Islet precursor cell (in vitro differentiated cells): ENCODE measurements around the gene DTNB.
"Not testable (repeated sequence)": the region's sequence is repeated elsewhere in the genome, so short reads cannot be mapped to it uniquely, and the experiment has no call there.

Experiments used
- DNase-seq: peaks from one replicate; pipeline ENCODE4 v3.0.0-alpha.2; 2018

The DTNB gene

DNA sequence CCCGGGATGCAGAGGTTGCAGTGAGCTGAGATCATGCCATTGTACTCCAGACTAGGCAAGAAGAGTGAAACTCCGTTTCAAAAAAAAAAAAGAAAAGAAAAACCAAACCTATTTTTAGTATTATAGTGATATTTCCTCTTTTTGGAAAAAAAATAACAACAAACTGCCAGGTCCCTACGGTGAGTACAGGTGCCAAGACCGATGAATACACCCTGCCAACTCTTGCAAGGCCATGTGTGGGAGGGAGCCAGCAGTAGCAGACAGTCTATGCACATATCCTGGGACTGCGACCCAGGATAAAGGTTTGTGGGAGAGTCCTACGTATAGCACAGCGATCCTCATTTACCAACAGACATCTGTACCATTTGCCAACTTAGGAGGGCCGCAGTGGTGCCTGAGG lies 262.1 kb downstream of the DTNB start:
- no peak for DNase-seq

DNA sequence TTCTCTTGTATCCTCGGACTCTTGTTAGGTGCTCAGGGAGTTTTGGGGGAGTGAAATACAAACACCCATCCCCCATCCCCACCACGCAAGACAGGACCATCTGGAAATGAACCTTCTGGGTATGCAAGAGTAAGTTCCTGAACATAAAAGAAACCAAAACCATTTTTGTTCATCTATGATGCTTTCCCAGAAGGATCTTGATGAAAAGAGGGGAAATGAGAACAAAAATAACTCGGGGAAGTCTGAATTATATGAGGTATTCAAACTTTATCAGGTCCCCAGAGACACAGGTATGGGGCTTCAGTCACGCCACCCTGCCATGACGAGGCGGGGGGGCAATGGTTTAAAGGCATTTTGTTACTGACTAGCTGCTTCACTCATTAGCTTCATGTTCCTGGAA lies 263.0 kb downstream of the DTNB start:
- DNase-seq, result no peak

DNA sequence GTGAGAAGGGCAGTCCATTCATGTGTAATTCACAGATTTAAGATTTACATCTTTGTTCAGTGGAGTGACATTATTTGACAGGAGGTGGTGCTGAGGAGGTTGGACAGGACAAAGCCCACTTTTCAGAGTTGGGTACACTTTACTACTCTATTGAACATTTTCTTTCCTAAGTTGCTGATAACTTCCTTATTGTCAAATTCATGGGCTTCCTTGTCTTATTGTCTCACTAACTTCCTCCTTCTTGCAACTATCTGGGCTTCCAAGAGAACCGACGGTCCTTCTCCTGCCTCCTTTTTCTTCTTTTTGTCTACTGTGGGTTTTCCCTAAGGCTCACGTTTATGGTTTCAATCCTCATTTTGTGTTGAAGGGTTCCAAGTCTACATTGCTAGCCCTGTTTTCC lies 263.9 kb downstream of the DTNB start:
- DNase-seq, result no peak

DNA sequence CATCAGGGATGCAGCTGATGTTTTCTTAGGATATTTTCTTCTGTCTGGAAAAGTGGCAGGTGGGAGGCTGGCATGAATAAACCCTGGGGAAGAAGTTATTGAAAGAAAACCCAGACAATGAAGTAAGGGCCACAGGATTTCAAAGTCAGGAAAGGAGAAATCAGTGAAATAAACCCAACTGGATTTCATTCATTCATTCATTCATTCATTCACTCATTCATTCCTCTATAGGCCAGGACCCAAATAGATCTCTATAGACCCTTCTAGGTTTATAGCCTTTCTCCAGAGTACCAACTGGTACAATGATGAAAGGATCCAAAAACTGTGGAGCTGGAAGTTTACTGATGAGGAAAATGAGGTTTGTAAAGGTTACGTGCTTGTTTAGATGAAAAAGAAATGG lies 264.3 kb downstream of the DTNB start:
- no peak for DNase-seq

DNA sequence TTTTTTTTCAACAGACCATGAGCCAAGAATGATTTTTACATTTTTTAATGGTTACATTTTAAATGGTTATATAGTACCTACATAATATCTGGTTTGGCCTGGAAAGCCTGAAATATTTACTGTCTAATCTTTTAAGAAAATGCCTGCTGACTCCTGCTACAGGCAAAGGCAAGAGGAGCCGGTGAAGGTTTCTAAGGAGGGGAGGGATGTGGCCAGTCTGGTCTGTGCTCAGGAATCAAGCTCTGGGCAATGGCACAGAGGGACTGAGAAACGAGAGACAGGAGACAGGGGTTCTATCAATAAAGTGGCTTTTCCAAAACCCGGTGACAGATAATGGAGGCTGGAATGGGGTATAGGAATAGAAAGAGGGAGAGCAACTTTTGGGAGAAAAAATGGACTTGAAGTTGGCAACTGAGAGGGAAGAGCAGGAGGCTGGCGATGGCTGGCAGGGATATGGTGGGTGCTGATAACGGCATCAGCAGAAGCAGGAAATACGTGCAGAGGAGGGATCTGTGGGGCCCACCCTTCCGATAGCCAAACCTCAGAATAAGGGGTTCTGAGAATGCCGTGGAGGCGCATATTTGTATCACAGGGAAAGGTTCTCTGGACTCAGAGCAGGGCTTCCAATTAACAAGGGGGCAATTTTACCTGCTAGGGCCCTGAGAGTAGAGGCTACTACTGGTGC lies 267.6 kb downstream of the DTNB start:
- DNase-seq, result no peak

DNA sequence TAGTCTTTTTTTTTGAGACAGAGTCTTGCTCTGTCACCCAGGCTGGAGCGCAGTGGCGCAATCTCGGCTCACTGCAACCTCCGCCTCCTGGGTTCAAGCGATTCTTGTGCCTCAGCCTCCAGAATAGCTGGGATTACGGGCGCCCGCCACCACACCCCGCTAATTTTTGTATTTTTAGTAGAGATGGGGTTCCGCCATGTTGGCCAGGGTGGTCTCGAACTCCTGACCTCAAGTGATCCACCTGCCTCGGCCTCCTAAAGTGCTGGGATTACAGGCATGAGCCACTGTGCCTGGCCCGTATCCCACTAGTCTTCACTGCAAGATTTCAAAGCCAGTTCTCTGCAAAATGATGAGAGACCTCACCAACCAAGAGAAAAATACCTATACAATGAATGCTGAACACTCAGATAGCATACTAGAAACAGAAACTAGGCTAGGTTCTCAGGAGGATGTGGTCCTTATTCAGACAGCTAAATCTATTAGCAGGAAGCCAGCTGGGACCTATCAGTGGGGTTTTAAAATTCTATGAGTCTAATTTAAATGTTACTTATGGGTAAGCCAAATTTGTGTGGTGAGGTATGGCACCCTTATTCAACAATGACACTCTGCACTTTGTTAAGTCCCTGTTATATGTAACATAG lies 270.1 kb downstream of the DTNB start:
- not testable (repeated sequence) for DNase-seq

DNA sequence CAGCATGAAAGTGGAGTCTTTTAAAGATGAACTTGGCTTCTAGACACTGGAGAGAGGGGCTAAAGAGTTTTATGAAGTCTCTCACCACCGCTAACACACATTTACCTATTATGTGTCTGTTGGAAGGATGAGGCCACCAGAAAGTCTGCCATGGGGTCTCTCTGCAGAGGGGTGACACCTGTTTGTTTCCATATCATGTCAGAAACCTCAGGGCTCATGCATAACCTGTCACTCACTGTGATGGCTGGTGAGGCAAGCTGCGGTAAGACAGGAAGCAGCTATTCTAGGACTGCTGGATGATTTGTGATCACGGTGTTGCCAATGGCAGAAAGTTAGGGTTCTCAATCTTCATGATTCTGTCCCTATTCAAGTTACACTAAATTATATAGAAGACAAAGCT lies 270.9 kb downstream of the DTNB start:
- DNase-seq, result no peak

DNA sequence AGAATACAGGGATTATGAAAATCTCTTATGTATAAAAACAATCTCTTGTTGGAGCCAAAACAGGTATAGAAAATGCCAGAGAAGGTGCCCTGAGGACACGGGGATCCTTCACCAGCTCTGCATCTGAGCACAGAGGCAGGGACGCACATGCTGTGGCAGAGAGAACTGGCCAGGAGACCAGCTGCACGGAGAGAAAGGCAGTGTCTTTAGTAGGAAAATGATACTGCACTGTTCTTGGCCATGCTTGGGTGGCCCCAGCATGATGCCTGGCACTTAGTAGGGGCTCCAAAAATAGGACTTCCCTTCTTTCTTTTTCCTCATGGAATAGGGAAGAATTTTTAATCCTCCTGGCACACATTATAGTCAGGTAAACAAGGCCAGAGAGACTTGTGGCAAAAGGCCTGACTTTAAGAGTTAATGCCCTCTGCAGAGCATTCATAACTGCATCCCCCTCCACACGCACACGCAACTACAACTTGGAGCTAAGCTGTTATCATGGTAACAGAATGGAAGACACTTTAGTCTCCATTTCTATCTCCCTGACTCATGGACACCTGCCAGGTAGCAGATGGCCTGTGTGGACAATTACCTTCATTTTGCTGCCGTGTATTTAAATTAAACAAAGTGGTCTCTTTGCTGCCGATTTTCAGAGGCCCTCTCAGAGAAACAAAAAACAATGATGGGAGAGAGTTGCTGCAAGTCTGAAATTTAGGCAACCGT lies 271.9 kb downstream of the DTNB start:
- DNase-seq, result no peak

DNA sequence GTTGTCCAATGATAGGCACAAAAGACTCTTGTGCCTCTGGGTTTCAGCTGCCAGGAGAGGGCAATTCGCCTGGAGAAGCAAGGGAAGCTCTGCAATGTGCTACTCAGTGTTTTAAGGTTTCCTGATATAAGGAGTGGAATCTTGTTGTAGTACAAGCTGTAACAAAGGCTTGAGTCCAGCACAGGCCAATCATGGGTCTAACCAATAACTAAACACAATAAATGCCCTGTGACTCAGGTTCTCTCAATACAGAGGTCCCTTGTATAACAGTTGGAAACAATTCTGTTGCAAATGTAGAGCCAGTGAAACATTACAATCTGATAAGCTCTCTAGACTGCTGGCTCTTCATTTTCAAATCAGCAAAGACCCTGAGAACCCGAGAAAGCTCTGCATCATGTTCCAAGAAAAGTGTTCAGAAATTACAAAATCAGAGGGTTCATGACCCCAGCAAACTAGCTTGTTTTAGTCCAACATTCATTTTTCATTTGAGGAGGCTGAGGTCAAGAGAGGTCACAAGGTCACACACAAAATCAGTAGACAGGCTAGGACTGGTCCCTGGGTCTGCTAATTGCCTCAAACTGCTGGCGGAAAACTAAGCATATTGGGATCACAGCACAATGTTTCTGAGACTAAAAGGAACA lies 272.7 kb downstream of the DTNB start:
- no peak for DNase-seq

DNA sequence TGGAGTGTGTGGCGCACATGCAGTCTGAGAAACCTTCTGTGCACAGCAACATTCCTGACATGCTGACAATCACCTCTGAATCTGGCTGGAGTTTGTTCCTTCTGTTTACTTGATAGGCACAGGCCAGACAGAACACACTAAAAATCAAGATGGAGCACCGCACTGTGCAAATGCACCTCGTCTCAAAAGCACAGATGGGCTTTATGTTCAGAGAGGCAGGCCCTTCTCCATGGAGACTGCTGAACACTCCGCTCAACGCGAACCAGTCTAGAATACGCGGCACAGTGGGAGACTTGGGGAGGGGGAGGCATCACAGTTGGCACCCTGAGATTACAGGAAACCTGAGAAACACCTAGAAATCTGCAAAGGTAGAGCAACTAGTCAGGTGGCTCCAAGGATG lies 273.2 kb downstream of the DTNB start:
- no peak for DNase-seq

DNA sequence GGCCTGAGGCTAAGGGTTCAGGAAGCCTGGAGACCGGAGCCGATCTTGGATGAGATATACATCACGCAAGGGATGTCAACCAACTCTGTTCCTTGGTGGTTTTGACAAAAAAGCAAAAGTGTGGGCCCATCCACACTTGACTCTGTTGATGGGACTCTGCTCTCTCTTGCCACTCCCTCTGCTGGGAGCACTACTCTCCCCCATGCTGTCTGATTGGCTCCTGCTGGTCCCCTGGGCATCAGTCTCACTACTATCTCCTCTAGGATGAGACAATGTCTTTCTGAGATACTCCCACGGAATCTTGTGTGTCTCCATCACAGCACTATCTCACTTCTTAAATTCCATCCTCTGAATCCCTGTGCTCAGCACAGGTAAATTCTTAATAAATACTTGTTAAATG lies 274.8 kb downstream of the DTNB start:
- DNase-seq, result no peak

DNA sequence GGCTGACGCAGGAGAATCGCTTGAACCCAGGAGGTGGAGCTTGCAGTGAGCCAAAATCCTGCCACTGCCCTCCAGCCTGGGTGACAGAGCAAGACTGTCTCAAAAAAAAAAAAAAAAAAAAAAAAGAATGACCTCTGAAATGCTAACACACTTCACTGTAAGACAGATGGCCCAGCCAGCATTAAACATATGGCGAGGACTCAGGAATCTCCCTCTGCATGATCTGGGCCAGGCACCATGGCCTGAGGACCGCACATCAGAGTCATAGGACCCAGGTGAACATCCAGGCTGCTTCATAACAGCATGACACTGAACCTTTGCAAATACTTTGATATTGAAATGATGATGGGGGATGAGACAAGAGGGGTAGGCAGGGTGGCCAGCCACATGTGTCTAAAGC lies 275.6 kb downstream of the DTNB start:
- no peak for DNase-seq

DNA sequence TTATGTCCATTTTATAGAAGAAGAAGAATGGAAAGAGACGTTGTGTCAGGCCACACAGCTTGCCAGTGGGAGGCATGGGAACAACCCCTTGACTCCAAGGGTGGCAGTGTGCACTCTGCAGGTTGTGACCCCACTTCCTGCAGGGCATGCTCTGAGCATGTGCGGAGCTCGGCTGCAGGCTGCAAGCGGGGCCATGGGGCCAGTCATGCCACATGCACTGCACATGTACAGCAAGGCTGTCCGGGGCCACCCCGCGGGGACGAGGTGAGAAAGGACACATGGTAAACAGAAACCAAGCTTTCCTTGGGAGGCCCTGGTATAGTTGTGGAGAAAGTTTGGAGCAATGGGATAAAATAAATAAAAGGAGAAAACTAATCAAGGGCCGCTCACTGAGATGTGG lies 284.2 kb downstream of the DTNB start:
- no peak for DNase-seq

DNA sequence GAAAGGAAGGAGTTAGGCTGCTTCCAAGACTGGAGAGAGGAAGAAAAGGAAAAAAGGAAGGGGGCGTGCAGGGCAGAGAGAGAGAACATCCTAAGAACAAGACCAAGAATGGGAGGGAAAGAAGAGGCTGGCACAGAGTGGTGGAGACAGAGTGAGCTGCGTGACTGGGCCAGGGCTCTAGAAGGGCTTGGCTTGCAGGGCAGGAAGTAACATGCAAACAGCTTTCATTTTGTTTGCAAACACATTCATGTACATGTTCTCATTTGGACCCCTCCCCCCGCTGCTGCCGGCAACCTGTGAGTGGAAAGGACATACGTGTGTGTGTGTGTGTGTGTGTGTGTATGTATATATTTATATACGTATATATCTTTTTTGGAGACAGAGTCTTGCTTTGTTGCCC lies 284.9 kb downstream of the DTNB start:
- no peak for DNase-seq

DNA sequence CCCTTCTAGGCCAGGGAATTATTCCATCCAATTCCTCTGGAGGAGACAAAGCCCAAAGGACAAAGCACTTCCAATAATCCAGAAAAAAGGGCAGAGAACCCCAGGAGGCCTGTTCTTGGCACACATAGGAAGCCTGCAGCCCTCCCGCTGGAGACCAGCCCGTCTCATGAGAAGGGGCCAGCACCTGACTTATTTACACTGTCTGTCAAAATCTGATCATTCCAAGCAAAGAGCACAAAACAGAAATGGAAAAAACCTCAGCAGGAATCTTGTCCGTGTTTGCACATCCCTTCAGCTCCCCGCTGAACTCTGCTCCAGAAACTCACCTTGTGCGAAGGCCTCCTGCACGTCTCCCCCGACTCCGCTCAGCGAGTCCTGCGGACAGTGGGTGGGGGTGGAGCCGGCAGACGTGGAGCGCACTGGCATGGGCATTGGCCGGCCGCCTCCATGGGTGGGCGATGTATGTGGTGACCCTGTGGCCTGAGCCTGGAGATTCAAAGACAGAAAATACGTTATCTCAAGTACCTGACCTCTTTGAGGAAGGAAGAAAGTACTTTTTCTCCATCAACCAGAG lies 285.4 kb downstream of the DTNB start:
- no peak for DNase-seq

DNA sequence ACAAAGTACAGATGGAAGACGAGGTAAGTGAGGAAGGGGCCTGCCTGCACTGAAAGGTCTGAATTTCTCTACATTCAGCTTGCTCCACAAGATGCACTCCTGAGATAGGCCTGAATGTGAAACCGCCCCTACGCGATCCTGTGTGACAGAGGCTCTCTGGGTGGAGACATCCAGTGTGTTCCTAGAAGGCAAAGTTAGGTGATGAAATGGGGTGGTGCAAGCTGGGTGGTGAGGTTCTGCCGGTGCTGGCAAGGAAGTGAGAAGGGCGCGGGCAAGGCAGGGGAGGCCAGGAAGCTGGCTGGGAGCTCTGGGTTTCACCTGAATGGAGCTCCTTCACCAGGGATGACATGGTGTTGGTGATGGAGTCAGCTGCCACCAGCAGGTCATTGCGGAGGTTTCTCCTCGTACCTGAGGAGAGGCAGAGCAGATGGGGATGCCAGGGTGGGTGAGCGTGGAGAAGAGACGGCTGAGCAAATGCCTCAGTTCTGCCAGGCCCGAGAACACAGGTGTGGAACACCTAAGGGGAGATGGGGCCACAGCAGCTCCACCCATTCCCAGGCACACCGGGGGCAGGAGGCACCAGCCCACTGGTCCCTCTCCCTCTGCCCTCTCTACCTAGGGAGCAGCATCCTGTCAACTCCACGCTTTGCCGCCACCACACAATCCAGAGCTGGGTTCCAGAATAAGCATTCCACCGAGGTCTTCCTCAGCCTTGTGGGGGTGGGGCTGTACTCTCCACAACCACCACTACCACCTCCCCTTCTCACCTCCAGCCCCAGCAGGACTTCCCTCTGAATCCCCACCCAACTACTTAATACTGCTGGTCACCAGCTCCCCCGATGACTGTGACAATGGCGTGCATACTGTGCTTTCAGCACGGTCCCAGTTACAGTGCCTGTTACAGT lies 286.2 kb downstream of the DTNB start:
- DNase-seq, result no peak

DNA sequence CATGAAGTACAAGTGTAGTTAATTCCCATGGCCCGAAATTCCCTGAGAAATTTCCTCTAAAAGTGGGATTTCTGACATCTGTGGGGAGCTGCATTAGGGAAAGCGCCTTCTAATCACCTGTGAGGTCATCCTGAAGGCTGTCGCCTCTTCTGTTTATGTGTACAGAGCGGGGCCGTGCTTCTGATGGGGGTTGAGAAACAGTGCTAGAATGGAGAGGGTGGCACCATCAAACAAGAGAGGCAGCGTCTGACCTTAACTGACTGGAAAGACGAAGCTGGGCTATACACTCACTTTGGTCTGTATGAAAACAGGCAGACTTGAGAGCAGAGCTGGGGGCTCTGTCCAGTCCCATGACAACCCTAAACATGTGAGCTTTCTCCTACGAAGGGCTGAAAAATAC lies 287.5 kb downstream of the DTNB start:
- DNase-seq, result no peak

DNA sequence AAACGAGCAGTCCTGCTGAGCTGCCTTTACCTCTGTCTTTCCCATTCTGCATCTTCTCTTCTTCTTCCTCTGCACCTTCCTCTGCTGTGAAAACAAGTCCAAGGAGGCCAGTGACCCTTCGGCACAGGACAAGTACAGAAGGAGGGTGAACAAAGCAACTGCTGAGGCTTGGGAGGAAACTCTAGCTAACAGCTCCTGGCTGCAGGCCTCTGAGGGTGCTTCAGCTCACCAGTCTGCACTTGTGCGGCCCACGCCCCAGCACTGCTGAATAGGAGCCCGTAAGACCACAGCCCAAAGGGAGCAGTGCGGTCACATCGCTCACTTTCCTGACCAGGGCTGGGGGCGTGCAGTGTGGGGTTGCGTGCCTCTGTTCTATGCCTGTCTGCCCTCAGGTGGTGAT lies 289.6 kb downstream of the DTNB start:
- DNase-seq, result peak; percentile 45

DNA sequence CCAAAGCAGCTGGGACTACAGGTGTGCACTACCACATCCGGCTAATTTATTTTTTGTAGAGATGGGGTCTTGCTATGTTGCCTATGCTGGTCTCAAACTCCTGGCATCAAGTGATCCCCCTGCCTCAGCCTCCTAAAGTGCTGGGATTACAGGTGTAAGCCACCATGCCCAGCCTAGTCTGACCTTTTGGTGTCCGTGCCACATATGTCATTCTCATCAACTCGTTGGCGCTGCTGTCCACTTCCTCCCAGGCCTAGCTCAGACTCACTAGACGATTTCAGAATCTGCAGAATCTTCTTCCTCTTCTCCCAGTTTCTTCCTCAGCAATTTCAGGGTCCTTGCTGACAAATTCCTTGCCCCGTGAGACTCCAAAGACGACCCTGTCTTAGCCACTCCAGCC lies 291.9 kb downstream of the DTNB start:
- no peak for DNase-seq

DNA sequence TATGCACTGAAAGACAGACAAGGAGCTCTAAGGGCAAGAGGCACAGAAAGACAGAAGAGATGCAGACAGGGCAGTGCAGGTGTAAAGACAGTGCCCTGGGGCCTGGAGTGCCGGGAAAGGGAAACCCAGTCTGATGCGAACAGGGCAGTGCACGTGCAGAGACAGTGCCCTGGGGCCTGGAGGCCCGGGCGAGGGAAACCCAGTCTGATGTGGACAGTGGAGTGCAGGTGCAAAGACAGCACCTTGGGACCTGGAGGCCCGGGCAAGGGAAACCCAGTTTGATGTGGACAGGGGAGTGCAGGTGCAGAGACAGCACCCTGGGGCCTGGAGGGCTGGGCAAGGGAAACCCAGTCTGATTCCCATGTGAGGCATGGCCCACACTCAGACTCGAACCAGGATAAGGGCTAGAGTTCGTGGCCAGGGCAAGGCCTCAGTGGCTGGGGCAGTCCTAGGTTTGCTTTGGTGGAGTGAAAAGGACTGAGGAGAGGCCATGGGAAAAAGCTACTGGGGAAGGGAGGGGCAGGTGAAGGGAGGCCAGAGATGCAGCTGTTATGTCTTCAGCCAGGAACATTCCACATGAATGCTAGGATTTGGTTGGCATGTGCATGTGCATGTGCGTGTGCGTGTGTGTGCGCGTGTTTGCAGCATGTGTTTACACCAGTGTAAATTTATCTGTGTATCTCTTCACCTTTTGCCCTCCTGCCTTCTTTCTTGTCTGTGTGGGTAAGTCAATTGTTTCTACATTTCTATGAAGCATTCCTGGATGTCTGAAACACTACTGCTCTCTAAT lies 292.6 kb downstream of the DTNB start:
- DNase-seq, result peak; percentile 43

DNA sequence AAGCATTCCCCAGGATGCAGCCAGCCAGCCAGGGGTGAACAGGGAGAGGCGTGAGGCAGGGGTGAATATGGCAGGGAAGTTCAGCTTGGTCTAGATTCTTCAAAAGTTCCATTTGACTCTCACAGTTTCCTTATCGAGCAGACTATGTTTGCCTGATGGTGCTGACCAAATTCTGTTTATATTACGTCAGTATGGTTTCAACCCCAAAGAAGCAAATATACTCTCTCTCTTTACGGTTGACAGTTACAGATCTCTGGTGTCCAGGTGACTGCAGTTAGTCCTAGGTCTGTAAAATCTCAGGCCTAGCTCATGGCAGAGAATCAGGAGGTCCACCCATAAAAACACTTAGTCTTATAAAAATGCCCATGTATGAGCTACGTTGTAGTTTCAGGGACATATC lies 293.4 kb downstream of the DTNB start:
- no peak for DNase-seq

DNA sequence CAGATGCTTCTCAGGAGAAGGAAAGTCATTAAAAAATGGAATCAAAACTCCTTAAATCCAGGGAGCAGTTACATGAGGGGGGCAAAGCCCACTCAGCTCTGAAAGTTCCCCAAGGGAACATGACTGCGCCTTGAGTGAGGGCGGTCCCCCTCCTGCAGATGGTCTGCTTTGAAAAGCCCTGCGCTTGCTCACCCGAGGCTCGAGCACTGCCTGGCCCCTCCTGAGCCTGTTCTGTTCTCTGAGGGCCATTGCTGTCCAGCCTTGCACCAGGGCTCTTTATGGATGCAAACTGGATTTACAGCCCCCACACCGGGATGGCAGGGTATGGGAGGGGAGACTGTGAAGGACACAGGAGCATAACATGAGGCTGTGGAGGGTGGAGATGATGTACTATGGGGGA lies 293.8 kb downstream of the DTNB start:
- DNase-seq, result peak; percentile 40
